GM21447 (cell line): ENCODE measurements around the gene SPATA32.

Source experiments
- ATAC-seq: cut with Tn5 transposase; IDR thresholded peaks from one replicate; pipeline ENCODE4 v1.9.1; 2021; ENCODE audit not compliant: unreplicated experiment

The SPATA32 gene

DNA sequence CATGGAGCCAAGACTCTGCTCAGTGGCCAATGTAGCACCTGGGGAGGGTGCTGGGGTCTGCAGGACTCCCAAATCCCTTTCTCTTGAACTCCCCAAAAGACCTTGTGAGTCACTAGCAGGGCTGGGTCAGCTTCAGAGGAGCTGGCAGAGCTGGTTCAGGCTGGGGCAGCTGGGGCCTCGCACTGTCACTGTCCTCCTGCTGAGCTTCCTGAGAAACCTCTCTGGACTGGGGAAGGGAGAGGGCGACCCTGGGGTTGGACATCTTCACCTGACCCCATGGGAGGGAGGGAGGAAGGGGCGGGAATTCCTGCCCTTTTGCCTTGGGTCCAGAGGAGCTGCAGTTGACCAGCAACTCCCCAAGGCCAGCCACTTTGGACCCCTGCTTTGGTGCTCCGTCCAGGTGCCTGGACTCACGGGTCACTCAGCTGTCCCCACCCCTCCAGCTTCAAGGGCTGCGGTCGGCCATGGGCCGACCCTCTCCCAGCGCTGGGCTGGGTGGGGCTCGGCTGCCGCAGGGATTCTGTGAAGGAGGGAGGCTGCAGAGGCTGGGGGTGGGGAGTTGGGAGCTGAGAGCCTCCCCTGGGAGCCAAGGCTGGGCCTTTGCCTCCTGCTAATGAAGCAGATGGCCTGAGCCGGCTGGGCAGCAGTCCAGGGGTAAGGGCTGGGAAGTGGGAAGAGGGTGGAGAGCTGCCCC lies 31.0 kb downstream of the SPATA32 start:
- ATAC-seq: no peak

DNA sequence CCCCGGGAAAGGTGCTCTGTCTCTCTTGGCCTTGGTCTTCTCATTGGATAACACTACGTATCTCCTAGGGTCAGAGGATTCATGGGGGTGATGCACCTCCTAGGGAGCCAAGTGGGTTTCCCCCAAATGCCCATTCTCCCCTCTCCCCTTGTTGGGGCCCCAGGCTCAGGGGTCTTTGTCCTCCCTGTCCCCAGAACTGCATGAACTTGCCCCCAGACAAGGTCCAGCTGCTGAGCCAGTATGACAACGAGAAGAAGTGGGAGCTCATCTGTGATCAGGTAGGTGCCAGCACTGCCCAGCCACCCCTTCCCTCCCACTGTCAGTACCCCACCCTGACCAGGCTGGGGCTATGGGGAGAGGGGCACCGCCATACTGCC lies 31.5 kb downstream of the SPATA32 start:
- ATAC-seq: no peak

DNA sequence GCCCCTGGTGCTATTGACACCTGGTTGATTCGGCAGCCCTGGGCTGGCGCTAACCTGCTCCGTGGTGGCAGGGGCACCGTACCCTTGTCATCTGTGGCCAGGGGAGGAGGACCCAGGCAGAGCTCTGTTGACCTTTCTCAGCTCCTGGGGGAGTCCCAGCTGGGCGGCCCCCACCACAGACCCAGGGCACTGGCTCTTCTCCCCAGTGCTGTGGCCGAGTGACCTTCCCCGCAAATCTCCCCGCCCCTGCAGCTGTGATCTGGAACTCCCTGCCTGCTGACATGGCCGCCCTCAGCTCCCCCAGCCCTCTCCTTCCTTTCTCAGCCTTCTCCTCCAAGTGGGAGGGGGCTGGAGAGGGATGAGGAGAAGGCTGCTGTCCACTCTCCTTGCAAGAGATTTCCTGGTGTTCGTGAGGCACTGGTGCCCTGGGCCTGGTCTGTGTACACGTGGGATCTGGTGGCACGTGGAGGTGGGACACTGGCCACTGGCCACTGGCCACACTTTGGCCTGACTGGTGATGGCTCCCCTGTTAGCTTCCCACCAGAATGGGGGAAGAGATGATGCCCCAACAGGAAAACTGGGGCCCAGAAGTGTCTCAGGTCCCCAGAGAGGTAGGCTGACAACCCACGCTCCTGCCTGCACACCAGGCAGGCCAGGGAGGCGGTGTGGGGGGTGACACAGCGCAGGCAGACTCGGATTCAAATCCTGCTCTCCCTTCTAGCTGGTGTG lies 32.0 kb downstream of the SPATA32 start:
- no peak for ATAC-seq

DNA sequence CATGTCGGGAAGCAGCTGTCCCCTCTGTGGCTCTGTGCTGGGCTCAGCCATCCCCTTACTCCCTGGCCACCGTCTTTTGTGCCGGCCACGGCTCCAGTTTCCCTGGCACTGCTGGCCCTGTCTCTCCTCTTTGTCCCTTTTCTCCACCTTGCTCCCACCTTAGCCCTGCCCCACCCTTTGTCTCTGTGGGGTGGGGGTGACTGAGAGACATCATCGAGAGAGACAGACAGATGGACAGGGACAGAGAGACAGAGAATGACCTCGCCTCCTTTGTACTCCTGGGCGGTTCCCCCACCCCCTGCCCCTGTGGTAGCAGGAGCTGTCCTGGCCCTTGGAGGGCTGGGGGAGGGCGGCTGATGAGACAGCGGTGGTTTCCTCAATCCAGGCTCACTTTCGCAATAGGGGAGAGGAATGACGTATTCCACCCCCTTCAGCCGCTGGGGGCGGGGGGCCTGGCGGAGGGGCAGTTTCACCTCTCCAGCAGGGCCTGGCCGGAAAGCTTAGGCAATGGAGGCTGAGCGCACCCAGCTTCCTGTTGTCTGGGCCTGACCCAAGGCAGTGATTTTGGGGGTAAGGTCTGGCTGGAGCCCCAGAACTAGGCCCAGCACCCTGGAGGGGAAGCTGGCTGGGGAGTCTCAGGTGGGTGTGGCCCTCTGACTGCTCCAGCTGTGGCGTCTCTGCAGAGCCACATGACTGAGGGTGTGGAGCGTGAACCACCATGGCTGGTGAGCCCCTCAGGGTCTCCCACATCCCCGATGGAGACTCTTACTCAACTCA lies 32.9 kb downstream of the SPATA32 start:
- ATAC-seq: peak; percentile 36

DNA sequence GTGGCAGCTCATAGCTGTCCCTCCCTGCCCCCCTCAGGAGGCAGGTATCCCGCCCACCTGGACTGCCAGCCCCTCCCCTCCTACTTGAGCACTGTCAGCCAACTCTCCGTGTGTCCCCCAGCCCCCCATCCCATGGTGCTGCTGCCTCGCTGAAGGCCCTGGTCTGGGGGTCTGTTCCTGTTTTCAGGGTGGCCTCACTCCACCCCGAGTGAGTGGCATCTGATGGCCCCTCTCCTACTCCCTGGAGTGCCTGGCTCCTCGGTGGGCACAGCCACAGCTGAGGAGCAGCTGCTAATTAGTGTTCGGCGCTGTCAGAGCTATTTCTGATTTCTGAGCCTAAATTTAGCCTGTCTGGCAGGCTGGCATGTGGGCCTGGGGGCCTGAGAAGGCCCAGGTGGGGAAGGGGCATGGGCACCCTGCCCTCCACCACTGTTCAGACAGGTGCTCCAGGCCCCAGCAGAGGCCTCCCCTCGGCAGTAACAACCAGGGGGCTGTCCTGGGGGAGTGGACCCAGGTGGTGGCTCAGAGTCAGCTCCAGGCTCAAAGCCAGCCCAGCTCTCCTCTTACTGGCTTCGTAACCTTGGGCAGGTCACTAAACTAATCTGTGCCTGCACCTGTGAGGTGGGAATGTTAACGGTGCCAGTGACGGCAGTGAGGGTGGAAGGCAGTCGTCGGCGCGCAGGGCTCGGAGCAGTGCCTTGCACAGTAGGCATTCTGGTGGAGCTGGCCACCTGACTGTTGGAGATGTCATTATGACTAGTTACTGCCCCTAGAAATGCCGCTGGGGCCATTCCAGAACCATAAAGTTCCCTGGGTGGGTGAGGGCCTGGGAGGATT lies 33.8 kb downstream of the SPATA32 start:
- ATAC-seq: no peak

DNA sequence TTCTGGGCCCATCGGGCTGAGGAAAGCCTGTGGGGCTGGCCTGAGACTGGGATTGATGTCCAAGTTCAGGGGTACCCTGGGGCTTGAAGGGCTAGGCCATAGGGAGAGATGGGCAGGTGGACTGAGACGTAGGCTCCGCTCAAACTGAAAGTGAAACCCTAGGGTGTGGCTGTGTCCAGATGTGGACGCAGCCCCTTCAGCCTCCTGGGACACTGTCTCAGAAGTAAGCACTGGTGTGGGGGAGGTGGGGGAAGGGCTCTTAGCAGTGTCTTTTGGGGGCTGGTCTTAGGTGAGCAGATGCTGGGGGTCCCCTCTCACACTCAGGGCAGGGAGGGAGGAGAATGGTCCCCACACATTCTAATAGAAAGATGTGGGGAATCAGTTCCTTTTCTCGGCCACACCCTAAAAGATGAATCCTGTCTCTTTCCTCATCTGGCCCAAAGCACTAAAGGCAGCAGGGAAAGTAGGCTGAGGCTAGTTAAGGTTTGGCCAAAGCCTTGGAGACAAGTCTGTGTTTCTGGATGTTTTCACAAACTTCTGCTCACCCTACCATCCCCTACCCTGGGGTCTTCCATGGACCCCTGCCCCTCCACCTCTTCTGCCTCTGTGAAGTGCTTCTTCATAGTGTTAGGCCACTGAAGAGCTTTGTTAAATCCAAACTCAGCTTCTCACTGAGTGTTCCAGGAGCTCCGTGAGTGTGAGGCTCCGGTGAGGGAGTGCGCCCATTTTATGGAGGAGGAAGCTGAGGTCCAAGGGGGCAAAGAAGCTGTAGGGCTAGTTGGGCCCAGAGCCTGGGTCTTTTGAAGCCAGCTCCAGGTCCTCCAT lies 34.6 kb downstream of the SPATA32 start:
- no peak for ATAC-seq

DNA sequence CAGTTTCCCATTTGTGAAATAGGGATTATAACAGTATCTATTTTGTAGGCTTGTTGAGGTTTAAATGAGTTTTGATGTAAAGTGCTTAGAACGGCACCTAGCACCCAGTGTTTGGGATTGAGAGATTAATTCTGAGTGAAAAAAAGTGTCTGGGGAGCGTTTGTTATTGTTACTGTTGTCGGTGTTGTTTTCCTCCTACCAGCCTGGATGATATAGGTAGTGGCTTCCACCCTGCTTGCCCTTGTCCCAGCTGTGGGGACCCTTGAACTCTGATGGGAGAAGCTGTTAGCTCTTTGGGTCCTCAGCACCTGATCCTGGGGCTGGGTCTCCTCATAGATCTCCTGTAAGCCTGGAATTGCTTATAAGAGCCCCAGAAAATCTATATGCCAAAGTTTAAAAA lies 35.3 kb downstream of the SPATA32 start:
- no peak for ATAC-seq

DNA sequence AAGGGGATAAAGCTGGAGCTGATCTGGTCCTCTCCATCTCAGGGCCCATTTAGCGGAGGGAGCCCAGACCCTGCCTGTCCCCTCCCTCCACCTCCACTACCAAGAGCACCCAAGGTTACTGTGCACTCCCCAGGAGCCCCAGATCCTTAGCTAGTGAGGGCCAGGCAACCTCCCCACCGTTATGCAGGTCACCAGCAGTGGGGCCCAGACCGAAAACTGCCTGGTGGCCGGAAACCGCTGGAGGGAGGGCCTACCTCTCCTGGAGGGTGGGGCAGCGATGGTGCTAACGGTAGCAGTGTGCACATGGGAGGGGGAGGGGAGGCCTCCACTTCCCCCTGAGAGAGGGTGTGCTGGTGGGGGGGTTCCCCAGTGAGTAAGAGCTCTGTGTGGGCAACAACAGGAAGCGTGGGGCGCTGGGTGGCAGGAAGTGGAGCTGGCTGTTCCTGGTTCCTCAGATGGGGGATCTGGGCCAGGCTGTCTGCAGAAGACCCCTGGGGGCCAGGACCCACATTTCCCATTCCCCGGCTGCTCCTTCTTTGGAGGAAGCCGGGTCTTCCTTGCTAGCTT lies 35.8 kb downstream of the SPATA32 start:
- ATAC-seq: peak; percentile 31

DNA sequence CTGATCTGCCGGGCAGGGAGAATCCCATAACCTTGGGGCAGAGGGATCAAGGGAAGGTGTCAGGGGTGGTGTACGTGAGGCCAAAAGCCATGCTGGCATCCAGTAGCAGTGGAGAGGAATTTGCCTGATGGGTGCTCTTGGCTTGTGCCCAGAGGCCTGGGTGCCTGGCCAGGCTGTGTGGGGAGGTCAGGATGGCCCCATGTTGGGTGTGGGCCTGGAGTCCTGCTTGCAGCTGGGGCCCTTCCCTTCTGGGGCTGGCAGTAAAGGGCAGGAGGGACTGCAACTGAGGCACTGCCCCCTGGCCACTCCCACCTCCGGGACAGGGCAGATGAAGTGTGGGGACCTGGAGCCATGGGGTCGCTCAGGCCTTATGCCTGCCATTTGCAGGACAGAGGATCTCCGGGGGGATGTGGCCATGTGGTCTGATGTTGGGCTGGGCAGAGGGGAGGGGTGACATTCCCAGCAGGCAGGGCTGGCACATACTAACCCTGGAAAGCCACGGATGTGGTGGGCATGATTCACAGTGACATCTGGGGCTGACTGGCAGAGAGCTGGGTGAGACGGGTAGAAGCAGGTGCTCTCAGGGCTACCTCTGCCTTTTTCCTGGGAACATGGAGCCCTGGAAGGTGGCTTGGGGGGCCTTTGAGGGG lies 36.7 kb downstream of the SPATA32 start:
- no peak for ATAC-seq

DNA sequence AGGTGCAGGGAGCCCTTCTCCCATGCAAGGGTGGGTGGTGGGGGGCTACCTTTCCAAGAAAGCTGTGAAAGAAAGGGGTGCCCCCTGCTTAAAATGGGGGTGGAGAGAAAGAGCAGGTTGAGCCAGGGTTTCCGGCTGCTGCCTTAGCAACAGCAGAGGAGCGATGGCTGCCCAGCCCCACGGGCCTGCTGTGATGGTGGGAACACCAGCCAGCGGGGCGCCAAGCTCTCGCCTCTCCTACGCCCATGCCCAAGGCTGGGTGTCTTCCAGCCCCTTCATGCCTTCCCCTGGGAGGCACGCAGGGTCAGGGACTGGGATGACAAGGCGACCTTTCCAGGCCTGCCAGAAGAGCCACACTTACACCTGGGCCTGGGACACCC lies 37.2 kb downstream of the SPATA32 start:
- ATAC-seq: no peak

DNA sequence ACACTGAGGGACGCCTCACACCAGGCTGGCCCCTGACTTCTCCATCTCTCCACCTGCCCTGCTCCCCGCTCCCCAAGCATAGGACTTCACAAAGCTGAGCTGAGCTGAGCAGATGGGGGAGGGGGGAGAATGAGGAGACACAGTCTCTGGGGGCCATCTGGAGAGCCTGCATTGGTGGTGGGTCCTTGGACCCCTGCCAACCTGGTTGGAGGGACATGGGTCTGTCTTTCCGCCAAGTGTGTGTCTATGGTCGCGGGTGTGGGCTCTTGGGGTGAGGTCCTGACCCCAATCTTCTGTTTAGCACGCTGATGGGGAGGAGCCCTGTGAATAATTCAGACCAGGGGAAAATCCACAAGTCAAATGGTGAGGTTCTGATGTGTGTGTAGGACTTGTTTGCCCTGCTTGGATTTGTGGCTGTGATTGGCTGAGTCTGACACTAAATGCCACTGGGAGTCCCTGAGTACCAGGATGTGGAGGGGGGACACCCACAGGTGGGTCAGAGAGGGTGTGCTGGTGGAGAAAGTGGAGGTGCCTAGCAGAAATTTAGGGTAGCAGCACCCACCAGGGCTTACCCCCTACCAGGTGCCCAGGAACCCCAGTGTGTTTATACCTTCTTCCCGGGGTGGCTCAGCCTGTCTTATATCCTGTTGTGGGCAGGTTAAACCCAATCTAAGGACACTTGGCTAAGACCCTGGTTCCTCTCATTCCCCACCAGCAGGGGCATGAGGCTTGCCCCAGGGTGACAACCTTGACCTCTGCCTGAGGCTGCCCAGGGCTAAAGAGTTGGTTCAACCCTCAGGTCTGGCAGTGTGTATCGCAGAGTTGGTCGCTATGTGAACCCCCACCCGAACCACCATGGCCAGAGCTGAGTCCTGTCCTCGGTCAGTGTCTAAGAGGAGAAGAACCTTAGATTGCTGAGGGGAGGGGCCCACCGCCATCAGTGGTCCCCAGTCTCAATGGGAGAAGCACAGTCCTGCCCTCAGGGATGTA lies 38.1 kb downstream of the SPATA32 start:
- no peak for ATAC-seq

DNA sequence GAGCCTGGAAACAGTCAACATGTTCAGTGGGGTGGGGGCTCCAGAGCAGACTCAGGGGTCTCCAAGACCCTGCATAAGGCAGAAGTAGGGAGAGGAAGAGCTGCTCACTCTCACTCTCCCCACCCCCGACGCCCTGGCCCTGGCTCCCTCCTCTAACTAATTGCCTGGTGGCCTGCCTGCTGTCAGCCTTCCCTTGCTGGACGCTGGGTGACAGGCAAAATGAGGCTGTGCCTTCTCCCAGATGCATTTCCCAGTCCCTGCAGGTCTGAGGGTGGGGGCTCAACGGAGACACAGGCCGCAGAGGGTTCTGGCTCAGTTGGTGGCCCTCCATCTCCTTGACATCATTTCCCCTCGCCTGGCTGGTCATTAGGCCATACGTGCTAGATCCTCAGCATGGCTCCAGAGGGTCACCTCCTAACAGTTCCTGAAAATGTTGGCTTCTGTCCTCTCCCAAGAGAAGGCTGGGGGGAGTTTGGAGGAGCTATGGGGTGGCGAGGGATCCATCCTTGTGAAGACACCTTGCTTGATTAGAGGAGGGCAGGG lies 38.8 kb downstream of the SPATA32 start:
- ATAC-seq: no peak

DNA sequence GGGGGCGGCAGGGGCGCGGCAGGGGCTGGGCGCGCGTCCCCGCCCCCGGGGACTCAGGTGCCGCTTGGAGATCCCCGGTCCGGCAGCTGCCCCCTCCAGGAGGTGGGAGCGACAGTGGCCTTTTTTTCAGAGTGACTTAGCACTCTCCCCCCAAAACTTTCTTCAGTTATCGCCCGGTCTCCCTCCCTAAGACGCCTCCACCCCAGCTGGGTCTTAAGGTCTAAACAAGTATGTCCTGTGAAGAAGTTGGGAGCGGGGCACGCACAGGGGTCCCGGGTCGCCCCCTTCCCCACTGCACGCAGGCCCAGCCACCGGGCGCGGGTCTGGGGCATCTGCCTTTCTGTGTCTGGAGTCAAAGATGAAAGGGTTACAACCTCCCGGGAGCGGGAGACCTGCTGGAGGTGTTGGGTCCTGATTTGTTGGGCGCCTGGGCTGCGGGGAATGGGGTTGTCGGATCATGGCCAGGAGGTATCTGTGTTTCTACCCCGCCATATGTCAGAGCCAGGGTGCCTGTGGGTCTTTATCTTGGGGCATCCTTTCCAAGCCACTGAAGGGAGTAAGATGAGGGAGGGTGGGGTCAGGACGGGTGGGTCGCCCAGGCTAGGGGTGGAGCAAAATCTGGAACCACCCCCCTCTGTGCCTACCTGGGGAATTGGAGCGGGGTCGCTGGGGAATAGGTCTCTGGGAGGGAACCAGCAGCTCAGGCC lies 39.5 kb downstream of the SPATA32 start:
- no peak for ATAC-seq

DNA sequence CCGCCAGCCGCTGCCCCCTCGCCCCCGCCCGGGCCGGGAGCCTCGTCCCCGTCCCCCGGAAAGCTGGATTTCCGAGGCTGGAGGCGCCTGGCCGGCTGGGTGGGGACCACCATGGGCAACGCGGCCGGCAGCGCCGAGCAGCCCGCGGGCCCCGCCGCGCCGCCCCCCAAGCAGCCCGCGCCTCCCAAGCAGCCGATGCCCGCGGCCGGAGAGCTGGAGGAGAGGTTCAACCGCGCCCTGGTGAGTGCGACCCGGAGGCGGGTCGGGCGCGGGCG lies 39.9 kb downstream of the SPATA32 start:
- no peak for ATAC-seq

DNA sequence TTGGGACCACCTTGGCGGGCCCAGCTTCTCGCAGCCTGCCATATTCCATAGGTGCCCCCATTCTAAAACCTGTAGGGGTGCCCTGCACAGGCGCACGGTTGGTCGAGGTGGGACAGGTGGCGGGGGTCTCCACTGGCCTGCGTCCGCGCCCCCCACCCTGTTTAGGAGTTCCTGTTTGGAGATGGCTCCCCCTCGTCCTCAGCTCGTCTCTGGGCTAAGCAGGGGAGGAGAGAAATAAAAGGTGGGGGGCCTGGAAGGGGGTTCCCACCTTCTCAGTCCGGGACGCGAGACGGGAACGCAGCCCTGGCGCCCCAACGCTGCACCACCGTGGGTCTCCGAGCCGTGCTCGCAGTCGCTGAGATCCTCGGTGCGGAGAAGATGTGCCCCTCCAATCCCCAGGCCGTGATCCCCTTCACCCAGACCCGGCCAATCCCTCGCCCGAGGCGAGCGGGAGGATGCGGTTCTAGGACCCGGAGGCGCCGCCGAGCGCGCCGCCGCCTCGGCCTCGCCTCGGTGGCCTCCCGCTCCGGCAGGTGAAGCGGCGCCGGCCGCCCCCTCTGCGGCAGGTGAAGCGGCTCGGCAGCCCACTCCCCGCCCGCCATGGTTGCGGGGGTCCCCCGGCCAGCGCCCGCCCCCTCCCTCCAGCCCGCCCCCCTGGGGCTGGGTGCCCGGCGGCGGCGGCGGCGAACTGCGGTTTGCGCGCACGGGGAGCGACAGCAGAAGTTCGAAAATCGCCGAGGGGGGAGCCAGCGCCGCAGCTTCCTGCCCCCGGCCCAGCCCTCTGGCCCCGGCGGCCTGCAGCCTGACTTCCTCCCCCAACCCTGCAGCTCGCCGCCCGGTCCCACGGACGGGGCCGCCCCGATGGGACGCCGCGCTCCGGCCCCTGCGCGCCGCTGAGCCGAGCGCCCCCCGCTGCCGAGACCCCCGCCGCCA lies 40.5 kb downstream of the SPATA32 start, which contains the start of gene FMNL1:
Gene FMNL1, plus strand, starts transcription at position 805 of the 933 bp plus-strand sequence. CDS start 240 bp downstream, outside the sequence.
- ATAC-seq: no peak

DNA sequence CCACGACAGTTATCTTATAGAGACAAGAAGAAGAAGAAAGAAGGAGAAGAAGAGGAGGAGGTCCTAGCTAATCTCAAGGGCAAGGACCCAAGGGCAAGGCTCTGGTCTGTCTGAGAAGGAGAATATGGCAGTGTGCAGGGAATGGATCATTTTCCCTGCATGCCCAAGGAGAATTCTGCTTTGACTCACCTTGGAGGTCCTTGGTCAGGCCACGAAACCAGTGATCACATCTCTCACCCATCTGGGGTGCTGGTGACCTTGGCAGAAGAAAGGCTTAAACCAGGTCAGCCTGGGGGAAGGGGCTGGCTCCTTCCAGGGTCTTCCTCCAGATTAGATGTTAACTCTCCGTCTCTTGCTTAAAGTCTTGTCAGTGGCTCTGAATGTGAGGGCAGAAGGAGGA lies 41.8 kb downstream of the SPATA32 start:
- ATAC-seq: no peak
